GM21381 (cell line): ENCODE data around the gene ZNF714.
A peak's percentile ranks its signal among the peaks of the same experiment; 100 is the strongest.
"Not testable (repeated sequence)": the region's sequence is repeated elsewhere in the genome, so short reads cannot be mapped to it uniquely, and the experiment has no call there.

Experiments used
- ATAC-seq: cut with Tn5 transposase; IDR thresholded peaks from one replicate; pipeline ENCODE4 v1.9.1; 2021; ENCODE audit warnings: mild to moderate bottlenecking, moderate library complexity; ENCODE audit not compliant: unreplicated experiment

The ZNF714 gene

DNA sequence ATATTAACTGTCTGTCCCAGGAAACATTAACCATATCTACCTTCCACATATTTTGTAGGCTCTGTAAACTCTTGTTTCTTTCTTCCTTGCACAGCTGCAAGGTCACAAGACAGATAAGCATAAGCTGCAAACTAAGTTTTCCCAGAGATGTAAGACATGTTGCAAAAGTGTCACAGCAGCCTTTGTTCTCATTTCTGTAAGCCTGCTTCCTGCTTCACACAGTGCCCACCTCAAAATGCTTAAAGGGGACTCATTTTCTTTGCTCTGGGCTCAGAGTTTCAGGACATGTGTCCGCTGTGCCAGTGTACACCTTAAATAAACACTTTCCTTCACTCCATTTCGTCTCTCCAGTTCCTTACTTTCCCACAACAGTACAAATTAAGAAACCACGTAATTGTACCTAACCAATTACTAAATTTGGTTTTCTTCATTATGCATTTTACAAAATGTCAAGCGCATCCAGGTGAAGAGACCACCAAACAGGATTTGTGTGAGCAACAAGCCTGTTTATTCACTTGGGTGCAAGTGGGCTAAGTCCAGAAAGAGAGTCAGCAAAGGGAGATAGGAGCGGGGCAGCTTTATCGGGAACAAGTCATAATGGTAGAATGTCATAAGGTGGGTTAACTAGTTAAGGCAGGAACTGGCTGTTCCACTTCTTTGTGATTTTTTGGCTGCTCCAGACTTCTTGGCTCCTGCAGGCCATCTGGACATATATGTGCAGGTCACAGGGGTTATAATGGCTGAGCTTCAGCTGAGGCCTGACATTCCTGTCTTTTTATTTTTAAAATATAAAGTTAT lies 47.1 kb downstream of the ZNF714 start:
- no peak for ATAC-seq

DNA sequence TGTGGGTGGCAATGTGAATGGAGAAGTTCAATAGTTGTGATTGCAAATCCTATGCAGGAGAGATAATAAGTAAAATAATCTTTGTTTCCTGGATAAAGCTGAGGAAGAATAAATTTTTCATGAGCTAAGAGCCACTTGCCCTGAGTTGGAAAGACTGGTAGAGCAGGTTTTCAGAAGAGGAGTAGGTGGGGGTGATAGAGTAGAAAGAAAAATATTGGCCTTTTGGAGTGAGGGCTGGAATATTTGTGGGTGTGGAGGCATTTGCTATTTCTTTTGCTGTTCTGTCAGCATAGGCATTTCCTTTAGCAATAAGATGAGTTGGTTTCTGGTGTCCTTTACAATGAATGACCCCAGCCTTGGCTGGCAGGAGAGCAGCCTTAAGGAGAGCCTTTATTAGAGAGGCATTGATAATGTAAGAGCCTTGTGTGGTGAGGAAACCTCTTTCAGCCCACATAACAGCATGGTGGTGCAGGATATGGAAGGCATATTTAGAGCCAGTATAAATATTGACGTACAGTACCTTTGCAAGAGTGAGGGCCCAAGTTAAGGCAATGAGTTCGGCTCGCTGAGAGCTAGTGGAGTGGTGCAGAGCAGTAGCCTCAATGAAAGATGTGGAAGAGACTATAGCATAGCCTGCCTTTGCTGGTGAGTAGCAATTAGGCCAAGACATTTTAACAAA lies 48.2 kb downstream of the ZNF714 start:
- ATAC-seq = no peak

DNA sequence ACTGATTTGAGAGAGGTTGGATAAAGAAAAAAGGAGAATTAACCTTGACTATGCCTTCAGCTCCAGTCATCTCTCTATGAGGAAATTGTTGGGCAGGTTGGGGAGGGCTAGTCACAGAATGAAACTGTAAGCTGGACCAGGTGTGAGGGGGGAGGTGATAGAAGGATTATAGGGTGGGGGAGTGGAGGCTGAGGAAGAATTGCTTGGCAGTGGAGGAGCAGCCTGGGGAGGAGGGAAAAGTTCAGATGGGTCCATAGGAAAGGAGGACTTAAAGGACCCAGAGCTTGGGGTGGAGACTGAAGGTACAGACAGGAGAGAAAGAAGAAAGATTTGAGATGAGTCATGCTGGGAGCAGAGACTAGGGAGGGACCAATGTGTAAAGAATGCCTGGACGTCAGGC lies 51.6 kb downstream of the ZNF714 start:
- ATAC-seq = no peak

DNA sequence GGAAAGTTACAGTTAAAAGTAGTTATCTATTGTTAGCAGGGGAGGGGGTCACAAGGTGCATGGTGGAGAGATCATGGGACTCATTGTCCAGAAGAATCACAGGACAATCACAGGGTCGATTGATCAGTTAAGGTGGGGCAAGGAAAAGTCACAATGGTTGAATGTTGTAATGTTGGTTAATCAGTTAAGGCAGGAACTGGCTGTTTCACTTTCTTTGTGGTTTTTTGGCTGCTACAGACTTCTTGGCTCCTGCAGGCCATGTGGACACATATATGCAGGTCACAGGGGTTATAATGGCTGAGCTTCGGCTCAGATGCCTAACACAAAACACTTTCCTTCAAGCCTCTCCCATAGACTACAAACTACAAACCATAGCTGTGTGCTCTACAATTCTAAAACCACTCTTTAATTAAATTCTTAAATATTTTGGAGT lies 52.9 kb downstream of the ZNF714 start:
- no peak for ATAC-seq

DNA sequence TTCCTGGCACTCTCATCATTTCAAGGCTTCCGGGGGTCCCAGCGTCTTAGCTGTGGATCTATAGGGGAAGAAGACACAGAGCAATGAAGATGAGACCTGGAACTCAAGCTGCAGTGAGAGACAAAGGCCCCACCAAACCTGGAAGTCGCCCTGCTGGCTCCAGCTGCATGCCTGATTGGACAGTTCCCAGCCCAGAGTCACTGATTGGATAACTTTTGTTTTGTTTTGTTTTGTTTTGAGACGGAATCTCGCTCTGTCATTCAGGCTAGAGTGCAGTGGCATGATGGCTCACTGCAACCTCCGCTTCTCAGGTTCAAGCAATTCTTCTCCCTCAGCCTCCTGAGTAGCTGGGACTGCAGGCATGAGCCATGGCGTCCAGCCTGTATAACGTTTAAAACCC lies 53.4 kb downstream of the ZNF714 start:
- ATAC-seq = no peak

DNA sequence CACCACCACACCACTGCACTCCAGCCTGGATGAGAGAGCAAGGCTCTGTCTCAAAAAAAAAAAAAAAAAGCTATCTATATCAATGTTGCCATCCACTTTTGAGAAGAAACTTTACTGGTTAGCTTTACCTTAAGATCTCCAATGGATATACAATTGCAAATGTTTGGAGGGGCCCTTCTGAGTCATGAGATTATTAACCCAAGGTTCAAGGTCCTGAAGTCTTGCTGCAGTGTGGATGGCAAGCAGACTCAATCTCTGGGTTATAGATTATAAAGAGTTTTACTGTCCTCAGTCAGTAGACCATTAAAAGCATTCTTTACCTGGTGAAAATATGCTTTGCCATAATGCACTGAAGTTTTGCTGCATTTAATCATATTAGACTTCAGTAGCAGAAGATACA lies 56.1 kb downstream of the ZNF714 start:
- no peak for ATAC-seq

DNA sequence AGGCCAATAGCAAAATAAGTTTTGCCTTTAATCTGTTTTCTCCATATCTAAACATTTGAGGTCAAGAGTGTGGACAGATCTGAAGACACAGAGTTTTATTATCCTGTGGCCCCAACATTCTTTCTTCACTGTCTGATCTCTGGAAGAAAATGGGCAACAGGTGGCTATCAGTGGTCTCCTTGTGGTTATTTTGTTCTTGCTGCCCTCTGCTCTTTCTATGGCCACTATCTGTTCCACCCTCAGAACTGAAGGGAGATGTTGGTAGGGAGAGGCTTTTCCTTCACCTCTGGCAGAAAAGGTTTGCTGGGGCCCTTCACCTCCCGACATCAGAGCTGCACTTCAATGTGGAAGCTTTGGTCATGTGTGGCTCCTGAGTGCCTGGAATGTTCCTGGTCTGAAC lies 59.0 kb downstream of the ZNF714 start:
- not testable (repeated sequence) for ATAC-seq

DNA sequence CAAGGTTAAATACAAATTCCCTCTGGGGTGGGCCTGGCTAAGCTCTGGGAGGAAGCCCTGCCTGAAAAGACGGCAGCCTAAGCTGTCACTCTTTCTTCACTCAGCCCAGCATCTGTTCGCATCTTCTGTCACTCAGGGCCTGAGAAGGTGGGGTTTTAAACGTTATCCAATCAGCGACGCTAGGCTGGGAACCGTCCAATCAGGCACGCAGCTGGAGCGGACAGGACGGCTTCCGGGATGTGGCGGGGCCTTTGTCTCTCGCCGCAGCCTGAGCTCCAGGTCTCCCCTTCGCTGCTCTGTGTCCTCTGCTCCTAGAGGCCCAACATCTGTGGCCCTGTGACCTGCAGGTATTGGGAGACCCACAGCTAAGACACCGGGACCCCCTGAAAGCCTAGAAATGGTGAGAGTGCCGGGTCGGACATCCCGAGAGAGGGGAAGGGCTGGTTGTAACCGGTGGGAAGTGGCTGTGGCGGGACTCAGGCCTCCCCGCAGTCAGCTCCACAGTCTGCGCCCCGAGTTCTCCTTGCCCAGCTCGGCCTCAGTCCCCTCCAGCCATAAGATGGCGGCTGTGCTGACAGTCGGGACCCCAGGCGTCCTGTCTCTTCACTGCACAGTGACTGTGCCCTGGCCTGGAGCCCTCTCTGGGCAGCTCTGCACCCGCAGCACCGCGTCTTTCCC lies 59.9 kb downstream of the ZNF714 start, which contains the start of gene ZNF431:
Gene ZNF431, plus strand, starts transcription at position 254 of the 678 bp plus-strand sequence. Its CDS starts 144 bp downstream, at position 398.
- ATAC-seq = peak; percentile 98

DNA sequence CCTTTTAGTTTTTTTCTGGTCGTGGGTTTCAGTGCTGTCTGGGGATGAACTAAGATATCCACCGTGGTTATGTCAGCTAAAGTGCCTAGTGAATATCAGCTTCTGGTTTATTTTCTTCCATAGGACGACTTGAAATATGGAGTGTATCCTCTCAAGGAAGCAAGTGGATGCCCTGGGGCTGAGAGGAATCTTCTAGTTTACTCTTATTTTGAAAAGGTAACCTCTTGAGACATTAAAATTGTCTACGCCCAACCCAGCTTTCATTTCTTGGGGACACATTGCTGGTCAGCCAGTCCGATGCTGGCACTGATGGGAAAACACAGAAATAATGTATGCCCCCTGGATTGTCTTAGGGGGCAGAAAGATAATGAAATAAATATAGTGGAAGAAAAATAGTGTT lies 61.4 kb downstream of the ZNF714 start:
- no peak for ATAC-seq

DNA sequence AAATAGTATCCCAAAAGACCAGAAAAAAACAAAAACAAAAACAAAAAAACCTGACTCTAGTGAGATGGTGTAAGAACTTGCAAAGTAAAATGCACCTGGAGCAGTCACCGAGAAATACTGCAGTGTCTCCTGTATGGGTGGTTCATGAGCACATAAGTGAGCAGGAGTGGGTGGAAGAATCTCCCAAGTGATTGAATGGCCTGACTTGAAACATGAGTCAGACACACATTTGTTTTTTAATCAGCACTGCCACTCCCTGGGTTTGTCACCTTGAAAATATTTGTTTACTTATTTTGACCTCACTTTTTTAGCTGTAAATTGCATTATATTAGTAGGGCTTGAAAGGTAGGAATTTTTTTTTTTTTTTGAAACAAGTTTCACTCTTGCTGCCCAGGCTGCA lies 61.9 kb downstream of the ZNF714 start:
- no peak for ATAC-seq

DNA sequence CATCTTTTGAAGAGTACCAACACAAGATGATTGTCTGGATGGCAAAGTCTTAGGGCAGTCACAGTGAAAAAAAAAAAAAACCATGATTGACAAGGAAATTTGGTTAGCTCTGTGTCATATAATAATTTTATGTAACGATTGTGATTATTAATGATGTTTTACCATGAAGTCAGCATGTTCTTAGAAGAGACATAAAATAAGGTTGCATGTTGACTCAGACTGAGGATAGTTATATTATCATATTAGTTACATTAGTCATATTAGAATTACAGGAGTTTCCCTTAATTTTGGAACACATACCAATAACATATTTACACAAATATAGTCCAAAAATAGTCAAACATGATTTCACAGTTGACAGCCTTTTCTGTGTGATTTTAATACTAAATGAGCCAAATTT lies 65.5 kb downstream of the ZNF714 start:
- ATAC-seq = no peak

DNA sequence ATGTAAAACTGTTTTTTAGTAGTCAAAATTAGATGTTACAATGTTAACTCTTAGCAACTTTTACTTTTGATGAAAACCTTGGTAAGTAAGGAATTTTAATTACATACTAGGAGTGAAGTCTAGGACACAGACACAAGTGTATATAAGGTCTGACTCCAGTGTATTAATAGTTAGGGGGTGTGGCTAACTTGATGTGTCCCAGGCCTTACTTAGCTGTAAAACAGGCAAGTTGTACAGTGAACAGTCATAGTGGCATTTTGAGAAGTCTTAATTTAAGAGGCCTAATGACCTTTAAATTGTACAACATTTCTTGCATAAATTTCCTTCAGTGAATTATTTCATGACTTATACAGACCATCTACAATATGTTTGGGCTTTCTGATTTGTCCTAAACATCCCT lies 66.7 kb downstream of the ZNF714 start:
- ATAC-seq = no peak

DNA sequence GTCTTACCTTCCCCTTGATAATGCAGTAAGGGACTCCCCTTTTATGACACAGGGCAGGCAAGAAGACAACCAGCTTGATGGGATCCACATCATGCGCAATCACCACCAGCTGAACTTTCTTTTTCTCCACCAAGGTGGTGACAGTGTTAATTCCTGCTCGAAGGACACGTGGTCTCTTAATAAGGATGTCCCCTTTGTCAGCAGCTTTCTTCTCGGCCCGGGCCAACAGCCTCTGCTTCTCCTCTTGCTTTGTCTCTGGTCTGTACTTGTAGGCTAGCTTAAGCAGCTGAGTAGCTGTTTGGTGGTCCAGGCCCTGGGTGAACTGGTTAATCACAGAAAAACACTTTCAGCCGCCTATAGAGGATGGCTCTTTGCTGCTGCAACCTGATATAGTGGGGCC lies 67.9 kb downstream of the ZNF714 start:
- no peak for ATAC-seq

DNA sequence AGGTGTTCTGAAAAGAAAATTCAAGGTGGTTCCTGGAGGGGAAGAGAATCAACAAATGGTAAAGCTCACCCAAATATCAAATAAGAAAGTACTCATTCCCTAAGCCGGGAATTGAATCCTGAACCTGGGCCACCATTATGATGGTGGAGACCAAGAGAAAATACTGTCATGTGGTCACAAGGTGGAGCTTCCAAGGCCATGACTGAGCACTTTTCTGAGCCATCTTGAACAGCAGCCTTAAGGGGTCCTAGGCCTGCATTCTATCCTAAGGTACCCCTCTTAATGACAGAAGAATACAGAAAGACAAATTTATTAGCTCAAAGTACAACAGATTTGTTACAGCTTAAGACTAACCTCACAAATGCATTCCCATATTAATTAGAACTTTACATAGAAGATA lies 69.5 kb downstream of the ZNF714 start:
- ATAC-seq = no peak

DNA sequence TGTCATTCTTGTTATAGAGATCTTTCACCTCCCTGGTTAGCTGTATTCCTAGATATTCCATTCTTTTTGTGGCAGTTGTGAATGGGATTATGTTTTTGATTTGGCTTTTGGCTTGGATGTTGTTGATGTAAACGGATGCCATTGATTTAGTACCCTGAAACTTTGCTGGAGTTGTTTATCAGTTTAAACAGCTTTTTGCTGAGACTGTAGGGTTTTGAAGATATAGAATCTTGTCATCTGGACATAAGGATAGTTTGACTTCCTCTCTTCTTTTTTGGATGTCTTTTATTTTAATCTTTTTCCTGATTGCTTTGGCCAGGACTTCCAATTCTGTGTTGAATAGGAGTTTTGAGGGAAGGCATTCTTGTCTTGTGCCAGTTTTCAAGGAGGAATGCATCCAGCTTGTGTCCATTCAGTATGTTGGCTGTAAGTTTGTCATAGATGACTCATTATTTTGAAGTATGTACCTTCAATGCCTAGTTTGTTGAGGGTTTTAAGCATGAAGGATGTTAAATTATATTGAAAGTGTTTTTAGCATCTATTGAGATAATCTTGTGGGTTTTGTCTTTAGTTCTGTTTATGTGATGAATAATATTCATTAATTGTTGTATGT lies 76.6 kb downstream of the ZNF714 start:
- ATAC-seq = no peak

DNA sequence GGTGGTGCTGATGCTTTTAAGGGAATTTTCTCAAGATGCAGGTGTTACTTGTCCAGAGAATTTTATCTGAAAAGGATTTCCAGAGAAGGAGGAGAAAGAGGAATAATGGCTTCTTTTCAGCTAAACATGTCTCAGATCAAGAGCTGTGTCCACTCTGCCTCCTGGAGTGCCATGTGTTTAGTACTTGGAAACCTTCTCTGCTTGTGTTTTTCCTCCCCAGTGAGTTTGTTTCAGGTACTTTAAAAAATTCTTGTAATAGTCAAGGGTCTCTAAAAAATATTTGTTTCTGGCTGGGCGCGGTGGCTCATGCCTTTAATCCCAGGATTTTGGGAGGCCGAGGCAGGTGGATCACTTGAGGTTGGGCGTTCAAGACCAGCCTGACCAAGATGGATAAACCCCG lies 82.5 kb downstream of the ZNF714 start:
- ATAC-seq = no peak

DNA sequence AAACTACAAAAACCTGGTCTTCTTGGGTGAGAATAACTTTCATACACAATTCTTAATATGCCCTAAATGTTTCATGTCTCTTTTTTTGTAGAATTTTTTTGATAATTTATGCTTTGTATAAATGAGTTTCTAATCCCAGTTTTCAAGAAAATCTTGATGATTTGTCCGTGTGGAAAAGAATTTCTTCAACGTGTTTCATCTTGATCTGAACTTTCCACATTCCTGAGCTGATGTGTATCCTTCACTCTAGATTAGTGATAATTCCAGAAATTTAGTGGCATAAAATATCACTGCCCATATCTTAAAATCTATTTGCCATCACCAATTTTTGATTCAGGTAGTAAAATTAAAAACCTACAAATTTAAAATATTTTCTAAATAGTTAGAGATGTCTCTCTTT lies 84.4 kb downstream of the ZNF714 start:
- ATAC-seq = no peak
